Subcutaneous abdominal adipose tissue (tissue), 5 donors: Measurements from ENCODE around the gene P3H1.

Source experiments
- H3K27ac ChIP-seq: one replicate; pipeline ENCODE4 v1.7.0; 2013; ENCODE audit warnings: low read depth, mild to moderate bottlenecking, inconsistent platforms, low read length, moderate library complexity
- H3K27me3 ChIP-seq, 5 donors: one replicate each; pipeline ENCODE4 v1.7.0; 2013; ENCODE audit warnings: low read length in 5 of 5, inconsistent platforms in 1 of 5; ENCODE audit not compliant: control insufficient read depth in 5 of 5, insufficient read depth in 4 of 5
- H3K36me3 ChIP-seq, 5 donors: one replicate each; pipeline ENCODE4 v1.7.0; 2013; ENCODE audit warnings: low read length in 5 of 5; ENCODE audit not compliant: control insufficient read depth in 5 of 5, insufficient read depth in 5 of 5
- H3K4me1 ChIP-seq, 5 donors: one replicate each; pipeline ENCODE4 v1.7.0; 2013; ENCODE audit warnings: low read length in 5 of 5, mild to moderate bottlenecking in 3 of 5, moderate library complexity in 1 of 5; ENCODE audit not compliant: control insufficient read depth in 5 of 5, insufficient read depth in 5 of 5
- H3K4me3 ChIP-seq, 5 donors: one replicate each; pipeline ENCODE4 v1.7.0; 2013; ENCODE audit warnings: low read length in 5 of 5, low read depth in 1 of 5
- H3K9ac ChIP-seq, 5 donors: one replicate each; pipeline ENCODE4 v1.7.0; 2013; ENCODE audit warnings: low read length in 5 of 5, mild to moderate bottlenecking in 4 of 5, moderate library complexity in 3 of 5
- H3K9me3 ChIP-seq, 5 donors: one replicate each; pipeline ENCODE4 v1.7.0; 2013; ENCODE audit warnings: low read length in 5 of 5; ENCODE audit not compliant: control insufficient read depth in 5 of 5
- donor health status: healthy.
- donor health status: healthy.
- donor health status: healthy.
- donor health status: healthy.
- donor health status: healthy.

Gene P3H1

DNA sequence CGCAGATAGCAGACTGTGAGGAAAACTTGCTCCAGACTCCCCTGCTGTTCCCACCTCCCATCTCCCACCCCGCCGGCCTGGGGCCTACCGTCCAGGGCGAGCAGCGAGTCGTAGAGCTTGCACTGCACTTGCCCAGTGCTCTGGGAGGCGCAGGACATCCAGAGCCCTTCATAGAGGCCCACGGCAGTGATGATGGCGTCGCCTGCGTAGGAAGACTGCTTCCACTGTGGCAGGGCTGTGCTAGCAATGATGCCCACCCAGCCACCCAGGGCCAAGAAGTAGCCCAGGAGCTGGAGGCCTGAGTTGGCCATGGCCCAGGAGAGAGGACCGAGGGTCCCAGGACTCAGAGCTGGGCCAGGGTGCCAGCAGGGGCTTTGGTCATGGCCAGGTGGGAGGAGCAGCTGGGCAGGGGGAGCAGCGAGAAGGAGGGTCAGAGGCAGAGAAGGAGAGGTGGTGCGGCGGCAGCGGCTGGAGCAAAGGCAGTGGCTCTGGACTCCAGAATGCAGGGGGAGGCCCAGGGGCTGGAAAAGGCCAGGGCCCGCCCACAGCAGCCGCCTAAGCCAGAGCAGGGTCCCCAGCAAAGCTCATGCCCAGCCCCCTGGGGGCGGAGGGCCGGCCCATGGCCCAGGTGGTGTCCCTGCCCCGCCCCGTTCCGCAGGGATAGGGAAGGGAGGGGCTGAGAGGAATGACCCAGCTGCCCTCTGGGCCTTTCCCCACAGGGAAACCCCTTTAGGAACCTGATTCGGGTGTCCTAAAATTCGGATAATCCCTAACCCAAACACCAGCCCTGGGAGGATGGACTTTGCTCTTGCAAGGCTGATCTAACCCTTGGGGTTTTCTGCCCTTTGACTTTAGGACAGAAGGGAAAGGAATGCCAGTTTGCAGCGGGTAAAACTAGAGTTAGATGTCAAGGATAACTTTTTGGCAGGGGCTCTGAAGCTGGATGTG lies 26.8 kb downstream of the P3H1 start, which contains the start of gene CLDN19:
CLDN19 (minus strand) TSS at position 484 of the 948 bp plus-strand sequence; CDS start at position 311, 173 bp downstream.
- H3K4me3 ChIP-seq: no peak within 1 kb of the TSS
- peaks cover 0 to 18% (median 8%) of the 10 kb centered on the region in 5 donors for H3K4me1 ChIP-seq
- peaks cover 0 to 4% (median 0%) of the 10 kb centered on the region in 5 donors for H3K27me3 ChIP-seq
- no peak within 1 kb of the TSS for H3K27ac ChIP-seq
- H3K9me3 ChIP-seq: no peaks in the 10 kb centered on the region
- H3K9ac ChIP-seq: no peak within 1 kb of the TSS
- no peaks in the 10 kb centered on the region for H3K36me3 ChIP-seq

DNA sequence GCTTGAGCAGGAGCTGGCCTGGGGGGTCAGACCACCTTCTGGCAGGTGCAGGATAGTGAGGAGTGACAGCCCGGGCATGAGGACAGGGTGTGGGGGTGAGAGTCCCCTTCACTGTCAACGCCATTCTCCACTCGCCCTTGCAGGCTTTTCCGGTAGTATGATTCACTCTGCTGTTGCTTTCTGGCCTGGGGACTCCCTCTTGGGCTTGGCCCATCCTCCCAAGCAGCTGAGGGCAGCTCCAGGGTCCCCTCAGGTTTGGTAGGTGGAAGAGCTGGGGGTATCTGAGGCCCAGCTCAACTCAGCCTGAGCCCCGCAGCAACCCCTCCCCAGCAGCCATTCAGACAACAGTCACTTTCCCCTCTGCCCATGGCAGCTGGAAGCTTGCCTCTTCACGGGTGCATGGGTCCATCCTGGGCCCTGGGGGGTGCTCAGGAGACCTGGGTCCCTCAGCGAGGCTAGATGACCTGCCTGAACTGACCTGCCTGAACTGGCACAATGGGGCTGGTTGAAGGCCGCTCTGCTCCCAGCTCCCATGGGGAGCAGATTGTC lies 28.1 kb downstream of the P3H1 start:
- H3K9me3 ChIP-seq: no peaks in the 10 kb centered on the region
- no peaks in the 10 kb centered on the region for H3K36me3 ChIP-seq
- H3K4me3 ChIP-seq: no peak overlapping the region
- no peak overlapping the region for H3K9ac ChIP-seq
- peaks cover 0 to 18% (median 8%) of the 10 kb centered on the region in 5 donors for H3K4me1 ChIP-seq
- H3K27ac ChIP-seq: no peak overlapping the region
- H3K27me3 ChIP-seq: peaks cover 0 to 7% (median 3%) of the 10 kb centered on the region in 5 donors

DNA sequence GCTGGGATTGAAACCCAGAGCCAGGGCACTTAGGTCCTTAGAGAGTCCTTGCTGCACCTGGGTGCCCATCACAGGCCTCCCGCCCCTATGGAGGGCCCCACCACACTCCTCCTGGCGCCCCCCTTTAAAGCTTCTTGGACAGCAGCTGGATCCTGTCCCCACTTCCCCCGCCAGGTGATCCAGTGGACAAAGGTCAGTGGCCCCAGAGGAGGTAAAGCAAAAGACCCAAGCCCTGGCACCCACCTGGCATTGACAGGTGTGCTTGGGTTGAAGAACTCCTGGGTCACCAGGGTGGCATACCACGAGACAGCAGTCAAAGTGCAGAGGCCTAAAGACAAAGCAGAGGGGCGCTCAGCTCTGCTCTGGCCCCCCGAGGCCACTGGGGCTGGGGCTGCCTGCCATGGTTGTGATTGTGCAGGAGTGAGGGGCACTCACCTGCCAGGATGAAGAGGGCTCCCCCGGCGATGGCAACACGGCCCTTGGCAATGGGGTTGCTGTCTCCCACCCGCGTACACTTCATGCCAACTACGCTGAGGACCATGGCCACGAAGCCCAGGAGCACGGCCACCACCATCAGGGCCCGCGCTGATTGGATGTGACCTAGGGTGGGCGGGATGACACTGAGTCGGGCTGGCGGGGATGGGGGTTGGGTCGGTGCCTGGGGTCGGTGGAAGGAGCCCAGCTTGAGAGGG lies 28.7 kb downstream of the P3H1 start:
- H3K4me3 ChIP-seq: no peak overlapping the region
- peaks cover 0 to 18% (median 8%) of the 10 kb centered on the region in 5 donors for H3K4me1 ChIP-seq

DNA sequence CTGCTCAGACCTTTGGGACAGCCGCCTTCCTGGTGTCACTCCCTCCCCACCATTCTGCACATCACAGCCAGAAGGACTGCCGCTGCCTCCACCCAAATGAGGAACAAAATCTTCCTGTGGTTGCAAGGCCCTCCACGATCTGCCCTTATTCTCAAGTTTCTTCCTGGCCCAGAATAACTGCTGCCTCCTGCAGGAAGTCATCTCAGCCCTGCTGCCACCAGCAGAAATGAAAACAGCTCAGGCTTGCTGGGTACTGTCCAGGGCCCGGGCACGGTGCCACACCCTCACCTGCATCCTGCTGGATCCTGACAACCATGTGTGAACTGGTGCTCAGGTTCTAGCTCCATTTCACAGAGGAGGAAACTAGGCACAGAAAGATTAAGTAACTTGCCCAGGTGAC lies 29.6 kb downstream of the P3H1 start:
- Histone ChIP-seq H3K27ac (no peak overlapping the region), H3K9me3 (no peaks in the 10 kb centered on the region), H3K9ac (no peak overlapping the region), H3K36me3 (no peaks in the 10 kb centered on the region), H3K27me3 (peaks cover 3 to 11% (median 4%) of the 10 kb centered on the region in 5 donors), H3K4me3 (no peak overlapping the region), H3K4me1 (peaks cover 0 to 18% (median 8%) of the 10 kb centered on the region in 5 donors)

More for the DNA sequence above, 28.7 kb downstream of the P3H1 start:
- no peaks in the 10 kb centered on the region for H3K9me3 ChIP-seq
- no peak overlapping the region for H3K27ac ChIP-seq
- no peaks in the 10 kb centered on the region for H3K36me3 ChIP-seq
- no peak overlapping the region for H3K9ac ChIP-seq
- peaks cover 0 to 9% (median 4%) of the 10 kb centered on the region in 5 donors for H3K27me3 ChIP-seq

DNA sequence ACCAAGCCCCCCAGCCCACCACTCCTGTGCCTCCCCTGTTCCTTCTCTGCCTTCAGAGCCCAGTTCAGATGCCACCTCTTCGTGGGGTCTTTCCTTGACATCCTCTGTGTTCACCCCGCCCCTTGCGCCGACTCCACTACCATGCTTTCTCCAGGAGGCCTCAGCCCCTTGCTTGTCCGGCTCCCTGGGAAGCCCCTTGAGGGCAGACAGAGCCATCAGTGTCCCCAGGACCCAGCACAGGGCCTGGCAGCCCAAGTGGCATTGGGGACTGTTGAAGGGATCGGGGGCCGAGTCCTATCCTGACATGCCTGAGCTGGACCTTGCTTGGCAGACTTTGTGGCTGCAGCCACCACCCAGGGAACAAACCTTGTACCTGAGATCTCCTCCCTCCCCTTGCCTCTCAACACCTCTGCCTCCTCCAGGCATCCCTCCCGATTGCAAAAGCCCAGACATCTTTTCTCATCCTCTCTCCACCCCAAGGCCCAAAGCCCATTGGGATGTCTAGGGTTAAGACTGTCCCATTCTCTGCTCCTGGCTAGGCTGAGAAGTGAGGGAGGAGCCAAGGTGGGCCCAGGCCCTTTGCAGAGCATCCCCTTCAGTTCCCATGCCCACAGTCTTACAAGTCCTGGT lies 30.1 kb downstream of the P3H1 start:
- no peak overlapping the region for H3K9ac ChIP-seq
- H3K9me3 ChIP-seq: no peaks in the 10 kb centered on the region
- no peaks in the 10 kb centered on the region for H3K36me3 ChIP-seq
- H3K27me3 ChIP-seq: peaks cover 3 to 12% (median 4%) of the 10 kb centered on the region in 5 donors
- no peak overlapping the region for H3K27ac ChIP-seq
- no peak overlapping the region for H3K4me3 ChIP-seq
- H3K4me1 ChIP-seq: peaks cover 0 to 18% (median 8%) of the 10 kb centered on the region in 5 donors

DNA sequence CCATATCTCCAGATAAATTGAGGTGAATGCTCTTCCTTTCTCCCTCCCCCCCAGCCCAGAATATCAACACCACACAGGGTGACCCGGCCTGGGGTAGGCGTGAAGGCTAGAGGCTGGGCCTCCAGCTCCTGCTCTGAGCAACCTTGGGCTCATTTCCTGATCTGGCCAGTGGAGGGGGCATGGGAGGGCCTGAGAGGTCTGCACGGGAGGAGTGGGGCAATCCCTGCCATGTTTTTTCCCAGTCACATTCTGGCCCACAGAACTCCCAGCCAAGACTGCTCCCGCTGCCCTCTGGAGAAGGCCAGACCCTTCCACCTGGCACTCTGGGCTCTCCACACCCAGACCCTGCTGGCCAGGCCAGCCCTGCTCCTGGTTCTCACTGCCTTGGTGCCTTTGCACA lies 30.7 kb downstream of the P3H1 start:
- Histone ChIP-seq H3K27ac (no peak overlapping the region), H3K9ac (no peak overlapping the region), H3K27me3 (peaks cover 3 to 12% (median 4%) of the 10 kb centered on the region in 5 donors), H3K9me3 (no peaks in the 10 kb centered on the region), H3K36me3 (no peaks in the 10 kb centered on the region), H3K4me1 (peaks cover 0 to 18% (median 8%) of the 10 kb centered on the region in 5 donors), H3K4me3 (no peak overlapping the region)

DNA sequence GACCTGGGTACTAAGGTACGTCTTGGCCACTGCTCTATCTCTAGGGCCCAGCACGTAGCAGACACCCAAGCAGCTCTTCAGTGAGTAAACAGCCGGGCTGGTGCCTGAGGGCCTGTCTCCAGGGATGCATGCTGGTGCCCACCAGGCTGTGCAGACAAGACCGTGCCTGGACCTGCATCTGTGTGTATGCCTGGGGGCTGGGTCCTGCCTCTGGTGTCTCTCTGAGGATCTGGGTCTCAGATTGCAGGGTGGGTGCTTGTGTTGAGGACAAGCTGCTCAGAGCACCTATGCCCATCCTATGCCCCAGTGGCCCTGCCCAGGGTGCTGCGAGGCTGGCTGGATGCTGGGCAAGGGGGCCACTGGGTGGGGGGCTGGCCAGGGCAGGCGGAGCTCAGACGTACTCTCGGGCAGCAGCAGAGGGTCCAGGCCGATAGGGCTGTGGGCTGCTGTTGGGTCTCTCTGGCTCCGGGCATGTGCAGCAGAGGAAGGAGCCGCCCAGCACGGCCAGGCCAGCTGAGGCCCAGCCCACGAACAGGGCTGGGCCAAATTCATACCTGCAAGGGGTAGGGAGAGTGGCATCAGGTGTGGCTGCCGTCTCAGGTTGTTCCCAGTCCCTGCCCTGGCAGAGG lies 31.2 kb downstream of the P3H1 start:
- Histone ChIP-seq H3K27ac (no peak overlapping the region), H3K9me3 (no peaks in the 10 kb centered on the region), H3K9ac (no peak overlapping the region), H3K36me3 (no peaks in the 10 kb centered on the region), H3K4me1 (peaks cover 0 to 18% (median 8%) of the 10 kb centered on the region in 5 donors), H3K4me3 (no peak overlapping the region), H3K27me3 (peaks cover 3 to 12% (median 4%) of the 10 kb centered on the region in 5 donors)

DNA sequence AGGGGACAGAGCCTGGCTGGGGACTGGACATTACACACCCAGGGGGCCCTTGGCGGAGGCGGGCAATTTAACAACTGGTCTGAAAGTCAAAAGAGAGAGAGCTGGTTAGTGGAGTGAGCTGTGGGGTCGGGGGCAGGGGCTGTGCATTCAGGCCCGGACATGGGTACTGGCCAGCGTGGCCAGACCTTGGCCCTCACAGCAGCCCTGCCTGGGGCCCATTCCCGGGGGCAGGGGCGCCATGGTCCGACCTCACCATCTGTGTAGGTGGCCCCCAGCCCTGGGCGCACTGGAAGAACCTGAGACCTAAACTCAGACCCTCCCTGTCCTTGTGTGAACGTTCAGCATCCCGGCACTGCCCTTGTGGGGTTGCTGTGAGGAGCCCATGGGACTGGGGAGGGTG lies 31.8 kb downstream of the P3H1 start:
- Histone ChIP-seq H3K27ac (no peak overlapping the region), H3K9ac (no peak overlapping the region), H3K9me3 (no peaks in the 10 kb centered on the region), H3K4me1 (peaks cover 0 to 18% (median 8%) of the 10 kb centered on the region in 5 donors), H3K4me3 (no peak overlapping the region), H3K36me3 (no peaks in the 10 kb centered on the region), H3K27me3 (peaks cover 3 to 12% (median 4%) of the 10 kb centered on the region in 5 donors)
